ENCODE results near the gene GPR155.

DNA sequence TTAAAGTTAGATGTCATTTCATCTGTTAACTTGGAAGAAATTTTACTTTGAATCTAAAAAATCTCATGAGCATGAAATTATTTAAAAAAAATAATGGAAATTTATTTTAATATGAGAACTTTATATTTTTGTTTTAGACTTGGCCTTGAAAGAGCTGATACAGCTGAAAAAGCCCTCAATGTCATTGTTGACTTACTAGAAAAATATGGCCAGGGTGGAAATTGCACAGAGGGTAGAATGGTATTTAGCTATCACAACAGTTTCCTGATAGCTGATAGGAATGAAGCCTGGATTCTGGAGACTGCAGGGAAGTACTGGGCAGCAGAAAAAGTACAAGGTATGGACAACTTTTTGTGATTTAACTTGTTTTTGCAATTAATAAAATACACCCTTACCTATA lies 86.0 kb downstream of the GPR155 start:
- TF ChIP-seq POLR2AphosphoS5 (IDR thresholded peaks at IDR 0.05) (no peak), POLR2A (IDR thresholded peaks at IDR 0.05) (no peak), EP300 (IDR thresholded peaks at IDR 0.05) (no peak)
- TF ChIP-seq, protein P1, sequence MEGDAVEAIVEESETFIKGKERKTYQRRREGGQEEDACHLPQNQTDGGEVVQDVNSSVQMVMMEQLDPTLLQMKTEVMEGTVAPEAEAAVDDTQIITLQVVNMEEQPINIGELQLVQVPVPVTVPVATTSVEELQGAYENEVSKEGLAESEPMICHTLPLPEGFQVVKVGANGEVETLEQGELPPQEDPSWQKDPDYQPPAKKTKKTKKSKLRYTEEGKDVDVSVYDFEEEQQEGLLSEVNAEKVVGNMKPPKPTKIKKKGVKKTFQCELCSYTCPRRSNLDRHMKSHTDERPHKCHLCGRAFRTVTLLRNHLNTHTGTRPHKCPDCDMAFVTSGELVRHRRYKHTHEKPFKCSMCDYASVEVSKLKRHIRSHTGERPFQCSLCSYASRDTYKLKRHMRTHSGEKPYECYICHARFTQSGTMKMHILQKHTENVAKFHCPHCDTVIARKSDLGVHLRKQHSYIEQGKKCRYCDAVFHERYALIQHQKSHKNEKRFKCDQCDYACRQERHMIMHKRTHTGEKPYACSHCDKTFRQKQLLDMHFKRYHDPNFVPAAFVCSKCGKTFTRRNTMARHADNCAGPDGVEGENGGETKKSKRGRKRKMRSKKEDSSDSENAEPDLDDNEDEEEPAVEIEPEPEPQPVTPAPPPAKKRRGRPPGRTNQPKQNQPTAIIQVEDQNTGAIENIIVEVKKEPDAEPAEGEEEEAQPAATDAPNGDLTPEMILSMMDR (IDR thresholded peaks at IDR 0.05) = no peak

All from upper lobe of left lung (tissue), 4 donors.